ENCODE results near the gene MOXD1.
"Not testable (repeated sequence)": the region's sequence is repeated elsewhere in the genome, so short reads cannot be mapped to it uniquely, and the experiment has no call there.

MOXD1 gene

GRCh38 chr6:132282696-132283095, 118.6 kb downstream of the MOXD1 start:
- no peak for TF ChIP-seq CTCF (IDR thresholded peaks at IDR 0.05; ENCODE audit: borderline replicate concordance, insufficient read depth, low read depth, low read length)
- H3K4me3 ChIP-seq (ENCODE audit: low read depth, low read length): no peak overlapping the region

GRCh38 chr6:132280436-132280835, 120.8 kb downstream of the MOXD1 start:
- H3K4me3 ChIP-seq (ENCODE audit: low read depth, low read length): no peak overlapping the region
- TF ChIP-seq CTCF (IDR thresholded peaks at IDR 0.05; ENCODE audit: borderline replicate concordance, insufficient read depth, low read depth, low read length): no peak

GRCh38 chr6:132279592-132280139, 121.6 kb downstream of the MOXD1 start:
- TF ChIP-seq CTCF (IDR thresholded peaks at IDR 0.05; ENCODE audit: borderline replicate concordance, insufficient read depth, low read depth, low read length): peak; percentile 60
- H3K4me3 ChIP-seq (ENCODE audit: low read depth, low read length): no peak overlapping the region

- no peak overlapping the region for H3K4me3 ChIP-seq (ENCODE audit: low read depth, low read length)
- no peak for TF ChIP-seq CTCF (IDR thresholded peaks at IDR 0.05; ENCODE audit: borderline replicate concordance, insufficient read depth, low read depth, low read length)
Observed at GRCh38 chr6:132275066-132275970, 126.0 kb downstream of the MOXD1 start.

GRCh38 chr6:132272776-132273175, 128.5 kb downstream of the MOXD1 start:
- no peak for TF ChIP-seq CTCF (IDR thresholded peaks at IDR 0.05; ENCODE audit: borderline replicate concordance, insufficient read depth, low read depth, low read length)
- H3K4me3 ChIP-seq (ENCODE audit: low read depth, low read length): no peak overlapping the region

GRCh38 chr6:132270726-132271402, 130.4 kb downstream of the MOXD1 start:
- H3K4me3 ChIP-seq (ENCODE audit: low read depth, low read length): no peak overlapping the region
- TF ChIP-seq CTCF (IDR thresholded peaks at IDR 0.05; ENCODE audit: borderline replicate concordance, insufficient read depth, low read depth, low read length): no peak

- not testable (repeated sequence) for H3K4me3 ChIP-seq (ENCODE audit: low read depth, low read length)
Observed at GRCh38 chr6:132268666-132269065, 132.6 kb downstream of the MOXD1 start.

Data from GM12875 (cell line).